ENCODE data around the gene DENND1A. TPM values are rescaled to one million over a fixed set of nuclear protein-coding genes. Genes with fewer than 3 reads are reported as not detected.

DENND1A gene
- total RNA-seq, 1 donor from 2014 or later: 25.2 TPM

GRCh38 chr9:123807251-123807650 lies 122.7 kb downstream of the DENND1A start:
- no peak for DNase-seq
- H3K27ac Mint-ChIP-seq: no peak overlapping the region
- H3K36me3 Mint-ChIP-seq (ENCODE audit: low read depth): peaks cover 2% of the 10 kb centered on the region
- H3K4me3 Mint-ChIP-seq: no peak overlapping the region
- CTCF ChIA-PET: no interaction called here
- peaks cover 2% of the 10 kb centered on the region for H3K4me1 Mint-ChIP-seq
- POLR2A ChIA-PET: no interaction called here
- no peaks in the 10 kb centered on the region for H3K9me3 Mint-ChIP-seq
- no peak for TF ChIP-seq CTCF (IDR thresholded peaks at IDR 0.05)
- intact Hi-C loops (cut with micrococcal nuclease): no loop called here
- ATAC-seq (ENCODE audit: low read depth): no peak
- H3K27me3 Mint-ChIP-seq: no peaks in the 10 kb centered on the region

- H3K4me1 Mint-ChIP-seq: peaks cover 2% of the 10 kb centered on the region
- DNase-seq: no peak
Observed at GRCh38 chr9:123806829-123807228, 123.1 kb downstream of the DENND1A start.

GRCh38 chr9:123798195-123798594 lies 131.7 kb downstream of the DENND1A start:
- Mint-ChIP-seq H3K9me3 (no peaks in the 10 kb centered on the region), H3K36me3 (ENCODE audit: low read depth) (no peaks in the 10 kb centered on the region), H3K4me1 (peaks cover 10% of the 10 kb centered on the region), H3K4me3 (no peak overlapping the region), H3K27me3 (no peaks in the 10 kb centered on the region), H3K27ac (no peak overlapping the region)
- ATAC-seq (ENCODE audit: low read depth) (no peak), DNase-seq (no peak)
- intact Hi-C loops (cut with micrococcal nuclease): no loop called here
- ChIA-PET CTCF (no interaction called here), POLR2A (no interaction called here)
- TF ChIP-seq CTCF (IDR thresholded peaks at IDR 0.05): no peak

More at GRCh38 chr9:123806829-123807228, 123.1 kb downstream of the DENND1A start:
- CTCF ChIA-PET: no interaction called here
- TF ChIP-seq CTCF (IDR thresholded peaks at IDR 0.05): no peak
- Mint-ChIP-seq H3K4me3 (no peak overlapping the region), H3K9me3 (no peaks in the 10 kb centered on the region), H3K36me3 (ENCODE audit: low read depth) (peaks cover 2% of the 10 kb centered on the region), H3K27ac (no peak overlapping the region), H3K27me3 (no peaks in the 10 kb centered on the region)
- POLR2A ChIA-PET: no interaction called here
- ATAC-seq (ENCODE audit: low read depth): no peak
- intact Hi-C loops (cut with micrococcal nuclease): no loop called here

- Mint-ChIP-seq H3K4me3 (peak overlapping the region; percentile 65), H3K9me3 (no peaks in the 10 kb centered on the region), H3K27me3 (no peaks in the 10 kb centered on the region), H3K27ac (no peak overlapping the region), H3K36me3 (ENCODE audit: low read depth) (peaks cover 5% of the 10 kb centered on the region), H3K4me1 (peaks cover 10% of the 10 kb centered on the region)
- no peak for ATAC-seq (ENCODE audit: low read depth)
- ChIA-PET POLR2A (no interaction called here), CTCF (no interaction called here)
- DNase-seq: no peak
- intact Hi-C loops (cut with micrococcal nuclease): no loop called here
- TF ChIP-seq CTCF (IDR thresholded peaks at IDR 0.05): no peak
Observed at GRCh38 chr9:123796618-123797484, 133.1 kb downstream of the DENND1A start.

GRCh38 chr9:123796094-123796493 lies 133.8 kb downstream of the DENND1A start:
- intact Hi-C loops (cut with micrococcal nuclease): no loop called here
- Mint-ChIP-seq H3K27me3 (no peaks in the 10 kb centered on the region), H3K4me3 (no peak overlapping the region), H3K27ac (no peak overlapping the region), H3K36me3 (ENCODE audit: low read depth) (peaks cover 5% of the 10 kb centered on the region), H3K9me3 (no peaks in the 10 kb centered on the region), H3K4me1 (peaks cover 10% of the 10 kb centered on the region)
- DNase-seq (no peak), ATAC-seq (ENCODE audit: low read depth) (no peak)
- TF ChIP-seq CTCF (IDR thresholded peaks at IDR 0.05): no peak
- ChIA-PET CTCF (no interaction called here), POLR2A (no interaction called here)

Measured in activated B cell treated with CpG ODN at 0.5 μM for 24 hours (primary cell).